ENCODE data around the gene ARRDC1.

DNA sequence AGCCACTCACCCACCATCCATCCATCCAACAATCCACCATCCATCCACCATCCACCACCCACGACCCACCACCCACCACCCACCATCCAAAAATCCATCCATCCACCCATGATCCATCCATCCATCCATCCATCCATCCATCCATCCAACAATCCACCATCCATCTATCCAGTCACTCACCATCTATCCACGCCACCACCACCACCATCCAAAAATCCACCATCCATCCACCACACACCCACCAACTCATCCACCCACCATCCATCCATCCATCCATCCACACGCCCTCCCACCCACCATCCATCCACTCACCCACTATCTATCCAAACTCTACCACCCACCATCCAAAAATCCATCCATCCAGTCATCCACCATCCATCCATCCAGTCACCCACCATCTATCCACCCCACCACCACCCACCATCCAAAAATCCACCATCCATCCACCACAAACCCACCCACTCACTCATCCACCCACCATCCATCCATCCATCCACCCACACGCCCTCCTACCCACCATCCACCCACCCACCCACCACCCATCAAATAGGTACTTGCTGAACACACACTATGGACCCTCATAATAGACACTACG lies 35.8 kb upstream of the ARRDC1 start:
- TF ChIP-seq, protein P1, sequence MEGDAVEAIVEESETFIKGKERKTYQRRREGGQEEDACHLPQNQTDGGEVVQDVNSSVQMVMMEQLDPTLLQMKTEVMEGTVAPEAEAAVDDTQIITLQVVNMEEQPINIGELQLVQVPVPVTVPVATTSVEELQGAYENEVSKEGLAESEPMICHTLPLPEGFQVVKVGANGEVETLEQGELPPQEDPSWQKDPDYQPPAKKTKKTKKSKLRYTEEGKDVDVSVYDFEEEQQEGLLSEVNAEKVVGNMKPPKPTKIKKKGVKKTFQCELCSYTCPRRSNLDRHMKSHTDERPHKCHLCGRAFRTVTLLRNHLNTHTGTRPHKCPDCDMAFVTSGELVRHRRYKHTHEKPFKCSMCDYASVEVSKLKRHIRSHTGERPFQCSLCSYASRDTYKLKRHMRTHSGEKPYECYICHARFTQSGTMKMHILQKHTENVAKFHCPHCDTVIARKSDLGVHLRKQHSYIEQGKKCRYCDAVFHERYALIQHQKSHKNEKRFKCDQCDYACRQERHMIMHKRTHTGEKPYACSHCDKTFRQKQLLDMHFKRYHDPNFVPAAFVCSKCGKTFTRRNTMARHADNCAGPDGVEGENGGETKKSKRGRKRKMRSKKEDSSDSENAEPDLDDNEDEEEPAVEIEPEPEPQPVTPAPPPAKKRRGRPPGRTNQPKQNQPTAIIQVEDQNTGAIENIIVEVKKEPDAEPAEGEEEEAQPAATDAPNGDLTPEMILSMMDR (IDR thresholded peaks at IDR 0.05), result no peak
- TF ChIP-seq ZFX (IDR thresholded peaks at IDR 0.05; ENCODE audit: borderline replicate concordance), result no peak
